ENCODE measurements around the gene CEP85L. TPM values are rescaled to one million over a fixed set of nuclear protein-coding genes. Genes with fewer than 3 reads are reported as not detected.

CEP85L gene
- total RNA-seq, 1 donor from 2014 or later = 11.0 TPM

- Histone ChIP-seq H3K27me3 (ENCODE audit: low read depth) (no peaks in the 10 kb centered on the region), H3K27ac (no peak overlapping the region), H3K9me3 (no peaks in the 10 kb centered on the region), H3K4me3 (no peak overlapping the region), H3K4me1 (peaks cover 14% of the 10 kb centered on the region), H3K36me3 (no peaks in the 10 kb centered on the region)
- no peak for ATAC-seq
- no peak for TF ChIP-seq CTCF (IDR thresholded peaks at IDR 0.05)
- no peak for DNase-seq
- intact Hi-C loops (cut with DNase I) = no loop called here
Observed at GRCh38 chr6:118668761-118669385, 17.5 kb upstream of the CEP85L start.

GRCh38 chr6:118667988-118668387 is 16.6 kb upstream of the CEP85L start:
- no peak overlapping the region for H3K4me3 ChIP-seq
- no peaks in the 10 kb centered on the region for H3K36me3 ChIP-seq
- no peaks in the 10 kb centered on the region for H3K9me3 ChIP-seq
- H3K4me1 ChIP-seq = peaks cover 14% of the 10 kb centered on the region
- H3K27me3 ChIP-seq (ENCODE audit: low read depth) = no peaks in the 10 kb centered on the region
- intact Hi-C loops (cut with DNase I) = no loop called here
- H3K27ac ChIP-seq = no peak overlapping the region
- no peak for TF ChIP-seq CTCF (IDR thresholded peaks at IDR 0.05)
- no peak for DNase-seq
- no peak for ATAC-seq

DNA sequence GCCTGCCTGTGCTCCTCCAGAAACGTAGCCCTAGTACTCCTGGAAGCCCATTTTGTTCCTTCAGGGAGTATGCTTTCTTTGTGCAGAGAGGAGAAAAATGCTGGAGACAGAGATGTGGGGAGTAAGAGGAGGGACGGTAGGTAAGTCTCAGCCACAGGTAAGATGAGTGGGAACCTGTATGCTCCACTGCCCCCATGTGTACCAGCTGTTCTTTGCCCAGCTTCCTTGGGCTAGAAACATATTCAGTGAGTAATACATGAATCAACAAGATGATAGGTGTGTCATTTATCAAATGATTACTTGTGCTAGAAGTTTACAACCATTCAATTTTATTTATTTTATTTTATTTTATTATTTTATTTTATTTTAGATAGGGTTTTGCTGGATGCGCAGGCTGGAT is 13.6 kb upstream of the CEP85L start:
- H3K27me3 ChIP-seq (ENCODE audit: low read depth) = no peaks in the 10 kb centered on the region
- no peak for TF ChIP-seq CTCF (IDR thresholded peaks at IDR 0.05)
- H3K4me3 ChIP-seq = peak overlapping the region; percentile 27
- no peak for DNase-seq
- no peaks in the 10 kb centered on the region for H3K9me3 ChIP-seq
- H3K4me1 ChIP-seq = peaks cover 14% of the 10 kb centered on the region
- no peaks in the 10 kb centered on the region for H3K36me3 ChIP-seq
- intact Hi-C loops (cut with DNase I) = no loop called here
- no peak for ATAC-seq
- H3K27ac ChIP-seq = no peak overlapping the region

- no peak for TF ChIP-seq CTCF (IDR thresholded peaks at IDR 0.05)
- H3K27ac ChIP-seq = no peak overlapping the region
- DNase-seq = no peak
- peak overlapping the region; percentile 27 for H3K4me3 ChIP-seq
- intact Hi-C loops (cut with DNase I) = no loop called here
- no peaks in the 10 kb centered on the region for H3K9me3 ChIP-seq
- no peak for ATAC-seq
- H3K27me3 ChIP-seq (ENCODE audit: low read depth) = no peaks in the 10 kb centered on the region
- peaks cover 13% of the 10 kb centered on the region for H3K4me1 ChIP-seq
- H3K36me3 ChIP-seq = no peaks in the 10 kb centered on the region
Observed at GRCh38 chr6:118663993-118664985, 12.9 kb upstream of the CEP85L start.

DNA sequence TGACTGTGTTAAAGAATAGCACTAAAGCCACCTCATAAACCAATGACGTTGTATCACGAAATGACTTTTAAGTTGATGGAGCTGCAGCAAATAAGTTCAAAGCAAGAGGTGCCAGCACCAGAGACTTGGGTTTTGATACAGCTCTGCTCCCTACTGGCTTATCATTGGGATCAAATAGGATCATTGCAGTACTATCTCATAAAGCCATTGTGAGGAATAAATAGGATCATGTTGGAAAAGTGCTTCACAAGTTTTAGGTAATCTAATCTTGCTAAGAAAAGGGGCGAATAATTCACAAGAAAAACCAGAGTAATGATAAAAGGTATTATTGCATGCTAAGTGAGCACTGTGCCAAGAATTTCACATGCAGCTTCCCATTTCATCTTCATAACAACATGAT is 10.4 kb upstream of the CEP85L start:
- no peaks in the 10 kb centered on the region for H3K27me3 ChIP-seq (ENCODE audit: low read depth)
- H3K4me1 ChIP-seq = no peaks in the 10 kb centered on the region
- intact Hi-C loops (cut with DNase I) = no loop called here
- ATAC-seq = no peak
- no peaks in the 10 kb centered on the region for H3K9me3 ChIP-seq
- H3K36me3 ChIP-seq = no peaks in the 10 kb centered on the region
- TF ChIP-seq CTCF (IDR thresholded peaks at IDR 0.05) = no peak
- no peak for DNase-seq
- H3K27ac ChIP-seq = no peak overlapping the region
- H3K4me3 ChIP-seq = no peak overlapping the region

All from lower lobe of right lung (tissue), 2 donors.